ENCODE results near the gene MANBA.
"Not testable (repeated sequence)": the region's sequence is repeated elsewhere in the genome, so short reads cannot be mapped to it uniquely, and the experiment has no call there.

Gene MANBA

GRCh38 chr4:102761906-102762305, 1.1 kb upstream of the MANBA start:
- no peak for DNase-seq (ENCODE audit: low read depth)

GRCh38 chr4:102761296-102761701, 531 bp upstream of the MANBA start:
- peak; percentile 2 for DNase-seq (ENCODE audit: low read depth)

- peak; percentile 12 for DNase-seq (ENCODE audit: low read depth)
Observed at GRCh38 chr4:102759831-102760644, 730 bp downstream of the MANBA start.

- DNase-seq (ENCODE audit: low read depth), result no peak
Observed at GRCh38 chr4:102758241-102759160, 2.3 kb downstream of the MANBA start.

GRCh38 chr4:102757681-102758080, 3.1 kb downstream of the MANBA start:
- no peak for DNase-seq (ENCODE audit: low read depth)

- no peak for DNase-seq (ENCODE audit: low read depth)
Observed at GRCh38 chr4:102754044-102754443, 6.7 kb downstream of the MANBA start.

GRCh38 chr4:102751941-102752340, 8.8 kb downstream of the MANBA start:
- no peak for DNase-seq (ENCODE audit: low read depth)

GRCh38 chr4:102743352-102743751, 17.4 kb downstream of the MANBA start:
- not testable (repeated sequence) for DNase-seq (ENCODE audit: low read depth)

- not testable (repeated sequence) for DNase-seq (ENCODE audit: low read depth)
Observed at GRCh38 chr4:102738802-102739201, 22.0 kb downstream of the MANBA start.

GRCh38 chr4:102736636-102737549, 23.9 kb downstream of the MANBA start:
- DNase-seq (ENCODE audit: low read depth), result no peak

GRCh38 chr4:102735582-102735981, 25.2 kb downstream of the MANBA start:
- no peak for DNase-seq (ENCODE audit: low read depth)

GRCh38 chr4:102734591-102735385, 26.0 kb downstream of the MANBA start:
- no peak for DNase-seq (ENCODE audit: low read depth)

- no peak for DNase-seq (ENCODE audit: low read depth)
Observed at GRCh38 chr4:102734116-102734515, 26.7 kb downstream of the MANBA start.

- no peak for DNase-seq (ENCODE audit: low read depth)
Observed at GRCh38 chr4:102733084-102733483, 27.7 kb downstream of the MANBA start.

GRCh38 chr4:102732678-102733077, 28.1 kb downstream of the MANBA start:
- no peak for DNase-seq (ENCODE audit: low read depth)

- DNase-seq (ENCODE audit: low read depth), result no peak
Observed at GRCh38 chr4:102730968-102731533, 29.7 kb downstream of the MANBA start.

GRCh38 chr4:102729486-102729885, 31.3 kb downstream of the MANBA start:
- not testable (repeated sequence) for DNase-seq (ENCODE audit: low read depth)

- DNase-seq (ENCODE audit: low read depth), result not testable (repeated sequence)
Observed at GRCh38 chr4:102726919-102727318, 33.8 kb downstream of the MANBA start.

- DNase-seq (ENCODE audit: low read depth), result no peak
Observed at GRCh38 chr4:102726068-102726467, 34.7 kb downstream of the MANBA start.

GRCh38 chr4:102725229-102725628, 35.5 kb downstream of the MANBA start:
- no peak for DNase-seq (ENCODE audit: low read depth)

GRCh38 chr4:102723511-102723910, 37.3 kb downstream of the MANBA start:
- DNase-seq (ENCODE audit: low read depth), result no peak

Measured in activated gamma-delta T cell treated with anti-CD3 and anti-CD28 coated beads, Interleukin-2, amount 50 U/mL, for 16 hours (primary cell).